ENCODE data around the gene ZCCHC10.
"Not testable (repeated sequence)": the region's sequence is repeated elsewhere in the genome, so short reads cannot be mapped to it uniquely, and the experiment has no call there.

ZCCHC10 gene

DNA sequence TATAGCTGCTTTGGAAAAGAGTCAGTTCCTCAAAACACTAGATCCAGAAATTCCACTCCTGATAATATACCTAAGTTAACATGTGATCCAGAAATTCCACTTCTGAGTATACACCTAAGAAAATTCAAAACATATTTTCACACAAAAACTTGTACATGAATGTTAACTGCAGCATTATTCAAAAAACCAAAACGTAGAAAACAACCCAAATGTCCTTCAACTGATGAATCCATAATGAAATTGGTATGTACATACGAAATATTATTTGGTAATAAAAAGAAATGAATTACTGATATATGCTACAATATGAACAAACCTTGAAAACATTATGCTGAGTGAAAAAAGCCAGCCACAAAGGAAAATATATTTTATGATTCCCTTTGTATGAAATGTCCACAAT lies 46.4 kb downstream of the ZCCHC10 start:
- Histone ChIP-seq H3K36me3 (replicated peaks; ENCODE audit: insufficient read depth, low read length) (no peaks in the 10 kb centered on the region), H3K9me2 (replicated peaks; ENCODE audit: insufficient read depth, low read length) (no peaks in the 10 kb centered on the region), H3K27ac (ENCODE audit: low read length) (no peak overlapping the region), H2AFZ (ENCODE audit: low read length) (no peak overlapping the region), H3K4me2 (ENCODE audit: low read depth, low read length) (no peak overlapping the region), H3K4me3 (ENCODE audit: low read length) (no peak overlapping the region), H3F3A (ENCODE audit: insufficient read depth, low read length) (no peaks in the 10 kb centered on the region), H4K20me1 (ENCODE audit: insufficient read depth, low read length) (no peaks in the 10 kb centered on the region), H3K79me2 (ENCODE audit: low read length) (no peaks in the 10 kb centered on the region), H3K9me3 (replicated peaks; ENCODE audit: insufficient read depth, low read length) (no peaks in the 10 kb centered on the region), H3K9ac (ENCODE audit: low read length) (no peak overlapping the region), H3K27me3 (replicated peaks; ENCODE audit: insufficient read depth, low read length) (no peaks in the 10 kb centered on the region), H3K4me1 (ENCODE audit: low read length) (no peaks in the 10 kb centered on the region)
- TF ChIP-seq EZH2 (optimal IDR thresholded peaks at IDR 0.05; ENCODE audit: low read depth, low read length) (no peak), EZH2phosphoT487 (IDR thresholded peaks at IDR 0.05; ENCODE audit: low read length) (no peak)
- TF ChIP-seq, protein P1, sequence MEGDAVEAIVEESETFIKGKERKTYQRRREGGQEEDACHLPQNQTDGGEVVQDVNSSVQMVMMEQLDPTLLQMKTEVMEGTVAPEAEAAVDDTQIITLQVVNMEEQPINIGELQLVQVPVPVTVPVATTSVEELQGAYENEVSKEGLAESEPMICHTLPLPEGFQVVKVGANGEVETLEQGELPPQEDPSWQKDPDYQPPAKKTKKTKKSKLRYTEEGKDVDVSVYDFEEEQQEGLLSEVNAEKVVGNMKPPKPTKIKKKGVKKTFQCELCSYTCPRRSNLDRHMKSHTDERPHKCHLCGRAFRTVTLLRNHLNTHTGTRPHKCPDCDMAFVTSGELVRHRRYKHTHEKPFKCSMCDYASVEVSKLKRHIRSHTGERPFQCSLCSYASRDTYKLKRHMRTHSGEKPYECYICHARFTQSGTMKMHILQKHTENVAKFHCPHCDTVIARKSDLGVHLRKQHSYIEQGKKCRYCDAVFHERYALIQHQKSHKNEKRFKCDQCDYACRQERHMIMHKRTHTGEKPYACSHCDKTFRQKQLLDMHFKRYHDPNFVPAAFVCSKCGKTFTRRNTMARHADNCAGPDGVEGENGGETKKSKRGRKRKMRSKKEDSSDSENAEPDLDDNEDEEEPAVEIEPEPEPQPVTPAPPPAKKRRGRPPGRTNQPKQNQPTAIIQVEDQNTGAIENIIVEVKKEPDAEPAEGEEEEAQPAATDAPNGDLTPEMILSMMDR (IDR thresholded peaks at IDR 0.05; ENCODE audit: low read length): no peak
- DNase-seq: no peak

DNA sequence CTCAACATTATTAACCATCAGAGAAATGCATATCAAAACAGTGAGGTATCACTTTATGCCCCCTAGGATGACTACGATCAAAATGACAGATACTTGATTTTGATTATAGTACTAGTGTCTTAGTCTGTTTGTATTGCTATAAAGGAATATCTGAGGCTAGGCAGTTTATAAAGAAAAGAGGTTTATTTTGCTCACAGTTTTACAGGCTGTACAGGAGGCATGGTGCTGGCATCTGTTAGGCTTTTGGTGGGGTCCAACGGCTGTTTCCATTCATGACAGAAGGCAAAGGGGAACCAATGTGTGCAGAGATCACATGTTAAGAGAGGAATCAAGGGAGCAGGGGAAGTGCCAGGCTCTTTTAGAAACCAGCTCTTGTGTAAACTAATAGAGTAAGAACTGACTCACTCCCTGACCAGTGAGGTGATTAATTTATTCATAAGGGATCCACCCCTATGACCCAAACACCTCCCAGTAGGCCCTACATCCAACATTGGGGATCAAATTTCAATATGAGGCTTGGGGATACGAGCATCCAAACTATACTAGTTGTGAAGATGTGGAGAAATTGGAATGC lies 46.9 kb downstream of the ZCCHC10 start:
- TF ChIP-seq EZH2 (optimal IDR thresholded peaks at IDR 0.05; ENCODE audit: low read depth, low read length) (no peak), EZH2phosphoT487 (IDR thresholded peaks at IDR 0.05; ENCODE audit: low read length) (no peak)
- TF ChIP-seq, protein P1 (IDR thresholded peaks at IDR 0.05; ENCODE audit: low read length): no peak
- H3K9me3 ChIP-seq (replicated peaks; ENCODE audit: insufficient read depth, low read length): no peaks in the 10 kb centered on the region
- H3K36me3 ChIP-seq (replicated peaks; ENCODE audit: insufficient read depth, low read length): no peaks in the 10 kb centered on the region
- no peak overlapping the region for H3K27ac ChIP-seq (ENCODE audit: low read length)
- no peaks in the 10 kb centered on the region for H3F3A ChIP-seq (ENCODE audit: insufficient read depth, low read length)
- H2AFZ ChIP-seq (ENCODE audit: low read length): no peak overlapping the region
- H3K27me3 ChIP-seq (replicated peaks; ENCODE audit: insufficient read depth, low read length): no peaks in the 10 kb centered on the region
- H3K4me3 ChIP-seq (ENCODE audit: low read length): no peak overlapping the region
- no peak overlapping the region for H3K4me2 ChIP-seq (ENCODE audit: low read depth, low read length)
- no peak overlapping the region for H3K9ac ChIP-seq (ENCODE audit: low read length)
- H3K79me2 ChIP-seq (ENCODE audit: low read length): no peaks in the 10 kb centered on the region
- no peaks in the 10 kb centered on the region for H3K4me1 ChIP-seq (ENCODE audit: low read length)
- no peak for DNase-seq
- no peaks in the 10 kb centered on the region for H3K9me2 ChIP-seq (replicated peaks; ENCODE audit: insufficient read depth, low read length)
- H4K20me1 ChIP-seq (ENCODE audit: insufficient read depth, low read length): no peaks in the 10 kb centered on the region

DNA sequence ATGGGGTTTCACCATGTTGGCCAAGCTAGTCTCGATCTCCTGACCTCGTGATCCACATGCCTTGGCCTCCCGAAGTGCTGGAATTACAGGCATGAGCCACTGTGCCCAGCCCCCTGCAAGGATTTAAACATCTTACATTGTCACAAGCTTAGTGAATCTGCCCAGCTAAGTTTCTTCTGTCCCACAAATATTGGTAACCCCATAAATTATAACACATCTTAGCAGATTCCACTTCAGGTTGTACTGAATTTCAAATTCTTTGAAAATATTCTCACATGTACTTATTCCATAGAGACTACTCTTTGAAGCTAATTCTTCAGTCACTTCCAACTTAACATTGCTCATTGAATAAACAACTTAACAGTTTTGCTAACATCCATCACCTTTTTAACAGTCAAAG lies 49.5 kb downstream of the ZCCHC10 start:
- Histone ChIP-seq H3K4me3 (ENCODE audit: low read length) (no peak overlapping the region), H2AFZ (ENCODE audit: low read length) (no peak overlapping the region), H3K4me2 (ENCODE audit: low read depth, low read length) (no peak overlapping the region), H3K4me1 (ENCODE audit: low read length) (no peaks in the 10 kb centered on the region), H3K9ac (ENCODE audit: low read length) (no peak overlapping the region), H3K27me3 (replicated peaks; ENCODE audit: insufficient read depth, low read length) (no peaks in the 10 kb centered on the region), H3K79me2 (ENCODE audit: low read length) (no peaks in the 10 kb centered on the region), H3F3A (ENCODE audit: insufficient read depth, low read length) (no peaks in the 10 kb centered on the region), H4K20me1 (ENCODE audit: insufficient read depth, low read length) (no peaks in the 10 kb centered on the region), H3K36me3 (replicated peaks; ENCODE audit: insufficient read depth, low read length) (no peaks in the 10 kb centered on the region), H3K9me3 (replicated peaks; ENCODE audit: insufficient read depth, low read length) (no peaks in the 10 kb centered on the region), H3K9me2 (replicated peaks; ENCODE audit: insufficient read depth, low read length) (no peaks in the 10 kb centered on the region), H3K27ac (ENCODE audit: low read length) (no peak overlapping the region)
- no peak for DNase-seq
- no peak for TF ChIP-seq EZH2phosphoT487 (IDR thresholded peaks at IDR 0.05; ENCODE audit: low read length)

DNA sequence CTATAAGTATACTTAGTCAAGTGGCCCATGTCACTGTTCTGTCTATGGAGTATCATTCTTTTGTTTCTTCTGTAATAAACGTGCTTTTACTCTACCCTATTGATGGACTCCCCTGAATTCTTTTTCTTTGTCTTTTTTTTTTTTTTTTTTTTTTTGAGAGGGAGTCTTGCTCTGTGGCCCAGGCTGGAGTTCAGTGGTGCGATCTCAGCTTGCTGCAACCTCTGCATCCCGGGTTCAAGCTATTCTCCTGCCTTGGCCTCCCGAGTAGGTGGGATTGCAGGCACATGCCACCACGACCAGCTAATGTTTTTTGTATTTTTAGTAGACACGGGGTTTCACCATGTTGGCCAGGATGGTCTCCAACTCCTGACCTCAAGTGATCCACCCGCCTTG lies 53.9 kb downstream of the ZCCHC10 start:
- not testable (repeated sequence) for H3K9ac ChIP-seq (ENCODE audit: low read length); H3K27me3 ChIP-seq (replicated peaks; ENCODE audit: insufficient read depth, low read length); H3K36me3 ChIP-seq (replicated peaks; ENCODE audit: insufficient read depth, low read length); H4K20me1 ChIP-seq (ENCODE audit: insufficient read depth, low read length); H3F3A ChIP-seq (ENCODE audit: insufficient read depth, low read length); H3K9me2 ChIP-seq (replicated peaks; ENCODE audit: insufficient read depth, low read length); H3K4me1 ChIP-seq (ENCODE audit: low read length); H3K4me3 ChIP-seq (ENCODE audit: low read length); H3K27ac ChIP-seq (ENCODE audit: low read length); DNase-seq; H3K79me2 ChIP-seq (ENCODE audit: low read length); H3K4me2 ChIP-seq (ENCODE audit: low read depth, low read length); H2AFZ ChIP-seq (ENCODE audit: low read length); H3K9me3 ChIP-seq (replicated peaks; ENCODE audit: insufficient read depth, low read length)

All from MM.1S (cell line).